ENCODE measurements around the gene ANG. TPM values are rescaled to one million over a fixed set of nuclear protein-coding genes. Genes with fewer than 3 reads are reported as not detected.

Gene ANG
- total and polyA plus RNA-seq, 2 of the 8 experiments (the other 6 are each of a cell fraction or from before 2014, with no cell fraction given), result 2.2 to 4.6 TPM

DNA sequence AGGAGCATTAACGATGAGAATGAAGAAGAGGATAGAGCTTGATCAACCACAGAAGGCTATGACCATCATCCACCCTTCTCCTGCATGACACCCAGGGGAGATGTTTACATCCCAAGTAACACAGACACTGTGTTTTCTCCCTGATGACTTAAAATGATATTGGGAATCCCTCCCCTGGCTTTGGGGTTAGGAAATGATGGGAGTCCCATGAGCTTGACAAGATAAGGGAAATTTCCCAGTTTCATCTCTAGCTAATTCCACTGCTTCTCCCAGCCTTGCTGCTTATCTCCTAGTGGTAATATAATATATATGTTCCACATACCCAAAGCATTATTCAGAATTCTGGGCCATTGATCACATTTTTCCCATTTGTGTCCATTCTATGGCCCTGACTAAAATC is 43.1 kb upstream of the ANG start:
- Histone ChIP-seq H4K20me1 (replicated peaks in 1 of 2; ENCODE audit: control insufficient read depth in 1 of 2, insufficient read depth in 2 of 2, low read length in 2 of 2) (no peaks in the 10 kb centered on the region), H3K4me2 (ENCODE audit: insufficient read depth in 1 of 2, low read depth in 2 of 2, low read length in 2 of 2) (no peak overlapping the region), H3K79me2 (ENCODE audit: control insufficient read depth in 1 of 2, insufficient read depth in 2 of 2, low read length in 2 of 2) (no peaks in the 10 kb centered on the region), H3K56ac (replicated peaks; ENCODE audit: insufficient read length, low read depth, low read length) (no peak overlapping the region), H3K23me2 (ENCODE audit: low read depth, low read length) (no peaks in the 10 kb centered on the region), H3K14ac (ENCODE audit: insufficient read length) (no peak overlapping the region), H3K18ac (ENCODE audit: extremely low read depth, low read length) (no peak overlapping the region), H2BK5ac (ENCODE audit: low read depth, low read length) (no peak overlapping the region), H2BK15ac (ENCODE audit: low read length) (0 out of 2 replicates have a peak overlapping the region, but pooled peaks have one; percentile 54), H3K23ac (ENCODE audit: insufficient read length) (no peak overlapping the region), H2BK12ac (ENCODE audit: low read depth, low read length) (no peak overlapping the region), H3K79me1 (ENCODE audit: low read depth, low read length) (no peaks in the 10 kb centered on the region), H3K4me1 (replicated peaks in 1 of 4; ENCODE audit: control insufficient read depth in 3 of 4, insufficient read depth in 4 of 4, low read length in 3 of 4) (no peaks in the 10 kb centered on the region), H4K8ac (ENCODE audit: extremely low read depth, insufficient read depth, low read length) (no peak overlapping the region), H2BK120ac (replicated peaks; ENCODE audit: low read depth, low read length) (no peak overlapping the region), H3K4ac (replicated peaks; ENCODE audit: insufficient read length, low read depth, low read length) (no peak overlapping the region), H3K9me3 (ENCODE audit: insufficient read depth in 2 of 2, low read depth in 1 of 2, low read length in 1 of 2) (no peaks in the 10 kb centered on the region), H2BK20ac (ENCODE audit: low read length) (no peak overlapping the region; the same call in 1 of the 2 replicates), H3K9ac (replicated peaks in 1 of 4; ENCODE audit: extremely low read depth in 1 of 4, low read depth in 3 of 4, low read length in 3 of 4) (no peak overlapping the region), H4K91ac (replicated peaks; ENCODE audit: insufficient read length, low read length) (no peak overlapping the region), H3K4me3 (ENCODE audit: extremely low read depth in 1 of 4, insufficient read depth in 2 of 4, low read depth in 3 of 4, low read length in 4 of 4) (no peak overlapping the region), H2AK5ac (ENCODE audit: low read depth, low read length) (no peak overlapping the region), H2AFZ (ENCODE audit: low read length) (no peak overlapping the region), H4K5ac (ENCODE audit: insufficient read length, low read depth, low read length) (no peak overlapping the region), H3K27ac (ENCODE audit: low read depth, low read length) (no peak overlapping the region), H3K27me3 (replicated peaks in 1 of 4; ENCODE audit: control insufficient read depth in 3 of 4, extremely low read depth in 1 of 4, insufficient read depth in 3 of 4, low read length in 3 of 4) (no peaks in the 10 kb centered on the region), H3K36me3 (ENCODE audit: control insufficient read depth in 2 of 4, insufficient read depth in 4 of 4, low read length in 3 of 4) (no peaks in the 10 kb centered on the region)
- ChIA-PET POLR2A (ENCODE audit: partially characterized antibody) (no interaction called here), CTCF (ENCODE audit: partially characterized antibody) (interaction anchor here (0.6 to 3.9 kb wide), 7 partner anchors 10 to 259 kb away, joined by 3 to 12 read pairs (median 4); no protein-coding TSS in a partner anchor)
- FAIRE-seq (no peak), DNase-seq (ENCODE audit: low read depth in 1 of 2, low spot score in 2 of 2) (no peak)
- 93% methylated on average over 1 of the region's 1 CpG; no CpG with 5 or more reads in 1 of the 2 experiments for WGBS, 2 experiments (ENCODE audit: extremely low coverage in 1 of 2, insufficient coverage in 1 of 2, insufficient read length in 1 of 2, insufficient replicate concordance in 2 of 2, low coverage in 1 of 2, low lambda C conversion rate in 2 of 2, missing lambda C conversion rate in 1 of 2)
- TF ChIP-seq NANOG (IDR thresholded peaks at IDR 0.05; ENCODE audit: insufficient read depth, low read depth, low read length, poor library complexity, severe bottlenecking) (no peak), RNF2 (IDR thresholded peaks at IDR 0.05; ENCODE audit: borderline replicate concordance, low read depth, low read length, missing control alignments, poor library complexity, severe bottlenecking) (no peak), CREB1 (IDR thresholded peaks at IDR 0.05) (no peak), BACH1 (IDR thresholded peaks at IDR 0.05; ENCODE audit: low read length) (no peak), SIN3A (conservative IDR thresholded peaks at IDR 0.05 in 1 of 2, IDR thresholded peaks at IDR 0.05 in 1 of 2; ENCODE audit: low read depth in 1 of 2, low read length in 2 of 2) (no peak), CBX8 (IDR thresholded peaks at IDR 0.05; ENCODE audit: borderline replicate concordance, low read depth, low read length) (no peak), MAFK (IDR thresholded peaks at IDR 0.05; ENCODE audit: low read depth, low read length) (no peak), POLR2A (IDR thresholded peaks at IDR 0.05; ENCODE audit: control extremely low read depth in 1 of 2, low read depth in 2 of 2, low read length in 2 of 2) (no peak), CBX5 (IDR thresholded peaks at IDR 0.05; ENCODE audit: low read depth, low read length) (no peak), JUND (IDR thresholded peaks at IDR 0.05; ENCODE audit: low read length) (no peak), CHD1 (IDR thresholded peaks at IDR 0.05; ENCODE audit: low read depth, low read length) (no peak), CHD2 (IDR thresholded peaks at IDR 0.05; ENCODE audit: low read length) (no peak), POU5F1 (IDR thresholded peaks at IDR 0.05; ENCODE audit: low read depth, low read length) (no peak)
- TF ChIP-seq, protein P1, sequence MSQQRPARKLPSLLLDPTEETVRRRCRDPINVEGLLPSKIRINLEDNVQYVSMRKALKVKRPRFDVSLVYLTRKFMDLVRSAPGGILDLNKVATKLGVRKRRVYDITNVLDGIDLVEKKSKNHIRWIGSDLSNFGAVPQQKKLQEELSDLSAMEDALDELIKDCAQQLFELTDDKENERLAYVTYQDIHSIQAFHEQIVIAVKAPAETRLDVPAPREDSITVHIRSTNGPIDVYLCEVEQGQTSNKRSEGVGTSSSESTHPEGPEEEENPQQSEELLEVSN (IDR thresholded peaks at IDR 0.05), result no peak
